Measurements from ENCODE around the gene CABCOCO1.

Gene CABCOCO1

DNA sequence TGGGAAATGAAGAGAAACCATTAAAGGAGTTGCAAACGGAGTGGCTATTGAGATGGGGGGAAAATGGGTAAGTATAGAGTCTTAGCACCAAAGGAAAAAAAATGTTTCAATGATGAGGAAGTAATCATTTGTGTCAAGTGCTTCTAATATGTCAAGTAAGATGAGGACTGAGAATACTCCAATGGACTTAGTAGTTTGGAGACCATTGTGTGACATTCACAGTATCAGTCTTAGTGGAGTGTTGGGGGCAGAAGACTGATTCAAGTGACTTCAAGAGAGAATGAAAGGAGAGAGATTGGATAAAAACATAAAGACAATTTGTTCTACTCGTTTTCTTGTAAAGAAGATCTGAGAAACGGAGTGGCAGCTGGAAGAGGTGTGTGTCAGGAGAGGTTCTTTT lies 150.2 kb downstream of the CABCOCO1 start:
- no peak for DNase-seq (ENCODE audit: low read depth in 2 of 2)

DNA sequence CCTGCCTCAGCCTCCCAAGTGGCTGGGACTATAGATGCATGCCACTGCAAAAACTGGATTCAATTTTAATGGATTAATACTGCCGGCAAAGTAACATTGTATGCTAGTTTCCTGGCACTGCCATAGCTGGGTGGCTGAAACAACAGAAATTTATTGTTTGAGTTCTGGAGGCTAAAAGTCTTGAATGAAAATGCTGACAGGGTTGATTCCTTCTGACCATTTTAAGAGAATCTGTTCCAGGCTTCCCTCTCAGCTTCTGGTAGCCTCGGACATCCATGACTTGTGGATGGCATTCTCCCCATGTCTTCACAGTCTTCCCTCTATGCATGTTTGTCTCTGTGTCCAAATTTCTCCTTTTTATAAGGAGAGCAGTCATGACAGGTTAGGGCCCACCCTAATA lies 151.4 kb downstream of the CABCOCO1 start:
- no peak for DNase-seq (ENCODE audit: low read depth in 2 of 2)

DNA sequence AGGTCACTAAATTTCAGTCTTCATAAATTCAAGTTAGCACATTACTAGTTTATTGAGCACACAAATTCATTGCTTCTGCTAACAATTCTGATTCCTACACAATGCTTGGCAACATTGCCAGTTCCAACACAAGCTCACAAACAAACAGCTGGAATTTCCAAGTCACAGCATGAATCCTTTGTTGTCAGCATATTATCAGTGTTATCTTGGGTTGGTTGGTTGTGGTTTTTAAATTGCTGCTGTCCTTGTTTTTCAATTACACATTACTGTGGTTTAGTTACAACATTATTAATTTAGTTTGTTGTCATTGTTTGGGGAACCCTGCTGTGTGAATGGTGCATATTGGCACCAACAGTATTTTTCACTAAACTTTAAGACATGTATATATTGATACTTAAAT lies 152.8 kb downstream of the CABCOCO1 start:
- DNase-seq (ENCODE audit: low read depth in 2 of 2) = no peak

Measured in fibroblast of skin of left biceps (primary cell).